Testis (tissue), 3 donors: ENCODE measurements around the gene CXCL13. TPM values are rescaled to one million over a fixed set of nuclear protein-coding genes. Genes with fewer than 3 reads are reported as not detected.

ENCODE experiments used
- DNase-seq: peaks from one replicate; pipeline ENCODE4 v3.0.0-alpha.2; 2019
- H3K27ac ChIP-seq, 2 donors: fragments of 200-600 bp; sonication (generic); one replicate each; pipeline ENCODE4 v1.5.1; 2019
- H3K27me3 ChIP-seq: fragments of 200-600 bp; sonication (generic); one replicate; pipeline ENCODE4 v1.5.1; 2019
- H3K36me3 ChIP-seq: fragments of 200-600 bp; sonication (generic); one replicate; pipeline ENCODE4 v1.5.1; 2017; ENCODE audit warnings: low read depth; ENCODE audit errors: missing control alignments
- H3K4me1 ChIP-seq: fragments of 200-600 bp; sonication (generic); one replicate; pipeline ENCODE4 v1.5.1; 2019
- H3K4me3 ChIP-seq, 2 donors: fragments of 200-600 bp; sonication (generic); one replicate each; pipeline ENCODE4 v1.5.1; 2017 to 2019
- H3K9me3 ChIP-seq: fragments of 200-600 bp; sonication (generic); one replicate; pipeline ENCODE4 v1.5.1; 2017
- POLR2A ChIP-seq: fragments of 450-650 bp; IDR thresholded peaks from one replicate; pipeline ENCODE4 v1.6.1; 2017; ENCODE audit warnings: antibody characterized with exemption, mild to moderate bottlenecking, moderate library complexity
- WGBS, 2 donors: methylation state at CpG; one replicate each; pipeline ENCODE4 v1.1.5; 2018; 5-methylcytosine and 5-hydroxymethylcytosine counted together
- intact Hi-C: fragments of 100-400 bp; cut with DNase I; formaldehyde crosslinking; loops from one replicate; pipeline ENCODE4 v1.15.1; 2023; ENCODE audit warnings: low total_unique reads
- polyA plus RNA-seq: library from polyadenylated mRNA; stranded (reverse); fragments of 350-450 nt; fragmentation: Illumina TruSeq; extraction: RNeasy Lipid Tissue Mini Kit (QIAGEN cat#74804); gene quantifications from one replicate; pipeline ENCODE4 v1.2.3, GENCODE V29; 2014; ENCODE audit warnings: low read depth, low replicate concordance; ENCODE audit not compliant: insufficient read depth
- total RNA-seq, 2 donors: library from RNA; depleted of rRNA; stranded (reverse); fragments of >200 nt; gene quantifications; one replicate each; pipeline ENCODE4 v1.2.3, GENCODE V29; 2016
- TF ChIP-seq, protein P1 (sequence below), 3 experiments: fragments of 450-650 bp in 2 of 3; fragments of 200-600 bp in 1 of 3; sonication (generic) in 1 of 3; IDR thresholded peaks; one replicate each; pipeline ENCODE4 v1.5.1; 2016 to 2019; ENCODE audit warnings: antibody characterized with exemption in 3 of 3, mild to moderate bottlenecking in 2 of 3, moderate library complexity in 1 of 3

Gene CXCL13
- total and polyA plus RNA-seq, 3 donors from 2014 or later = 0.56 to 2.0 (median 1.7) TPM

DNA sequence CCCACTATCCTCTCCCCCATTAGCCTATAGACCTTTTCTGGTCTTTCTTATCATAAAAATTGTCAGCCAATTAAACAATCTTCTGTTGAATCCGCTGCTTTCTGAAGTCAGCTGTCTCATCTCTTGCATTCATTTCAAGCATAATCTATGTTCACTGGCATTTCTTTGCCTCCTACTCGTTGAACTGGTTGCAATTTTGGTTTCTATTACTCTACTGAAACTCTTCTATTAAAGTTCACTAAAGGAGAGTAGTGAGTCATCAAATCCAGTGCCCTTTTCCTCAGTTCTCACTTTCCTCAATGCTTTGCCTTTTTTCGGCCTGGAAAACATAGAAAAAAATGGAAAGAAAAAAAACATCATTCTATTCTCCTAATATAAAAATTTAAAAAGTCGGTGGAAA, 23.9 kb upstream of the CXCL13 start:
- DNase-seq = no peak
- H3K36me3 ChIP-seq = no peaks in the 10 kb centered on the region
- no peaks in the 10 kb centered on the region for H3K9me3 ChIP-seq
- no peak for TF ChIP-seq POLR2A
- TF ChIP-seq, protein P1, sequence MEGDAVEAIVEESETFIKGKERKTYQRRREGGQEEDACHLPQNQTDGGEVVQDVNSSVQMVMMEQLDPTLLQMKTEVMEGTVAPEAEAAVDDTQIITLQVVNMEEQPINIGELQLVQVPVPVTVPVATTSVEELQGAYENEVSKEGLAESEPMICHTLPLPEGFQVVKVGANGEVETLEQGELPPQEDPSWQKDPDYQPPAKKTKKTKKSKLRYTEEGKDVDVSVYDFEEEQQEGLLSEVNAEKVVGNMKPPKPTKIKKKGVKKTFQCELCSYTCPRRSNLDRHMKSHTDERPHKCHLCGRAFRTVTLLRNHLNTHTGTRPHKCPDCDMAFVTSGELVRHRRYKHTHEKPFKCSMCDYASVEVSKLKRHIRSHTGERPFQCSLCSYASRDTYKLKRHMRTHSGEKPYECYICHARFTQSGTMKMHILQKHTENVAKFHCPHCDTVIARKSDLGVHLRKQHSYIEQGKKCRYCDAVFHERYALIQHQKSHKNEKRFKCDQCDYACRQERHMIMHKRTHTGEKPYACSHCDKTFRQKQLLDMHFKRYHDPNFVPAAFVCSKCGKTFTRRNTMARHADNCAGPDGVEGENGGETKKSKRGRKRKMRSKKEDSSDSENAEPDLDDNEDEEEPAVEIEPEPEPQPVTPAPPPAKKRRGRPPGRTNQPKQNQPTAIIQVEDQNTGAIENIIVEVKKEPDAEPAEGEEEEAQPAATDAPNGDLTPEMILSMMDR (IDR thresholded peaks at IDR 0.05) = no peak
- no peak overlapping the region for H3K4me3 ChIP-seq
- no peaks in the 10 kb centered on the region for H3K27me3 ChIP-seq
- WGBS, 2 donors = 52 to 61% methylated on average over 4 of the region's 4 CpGs
- intact Hi-C loops = no loop called here
- H3K27ac ChIP-seq = peak overlapping the region in 1 of 2 donors; percentile 24
- no peaks in the 10 kb centered on the region for H3K4me1 ChIP-seq

- 60 to 69% methylated on average over 2 of the region's 2 CpGs for WGBS, 2 donors
- Histone ChIP-seq H3K36me3 (no peaks in the 10 kb centered on the region), H3K9me3 (no peaks in the 10 kb centered on the region), H3K4me3 (no peak overlapping the region), H3K27me3 (no peaks in the 10 kb centered on the region), H3K27ac (peak overlapping the region in 1 of 2 donors; percentile 24), H3K4me1 (no peaks in the 10 kb centered on the region)
- no peak for DNase-seq
- intact Hi-C loops = no loop called here
- no peak for TF ChIP-seq POLR2A
- TF ChIP-seq, protein P1 (IDR thresholded peaks at IDR 0.05) = no peak
Measured at GRCh38 chr4:77582156-77582555, 23.5 kb upstream of the CXCL13 start.

DNA sequence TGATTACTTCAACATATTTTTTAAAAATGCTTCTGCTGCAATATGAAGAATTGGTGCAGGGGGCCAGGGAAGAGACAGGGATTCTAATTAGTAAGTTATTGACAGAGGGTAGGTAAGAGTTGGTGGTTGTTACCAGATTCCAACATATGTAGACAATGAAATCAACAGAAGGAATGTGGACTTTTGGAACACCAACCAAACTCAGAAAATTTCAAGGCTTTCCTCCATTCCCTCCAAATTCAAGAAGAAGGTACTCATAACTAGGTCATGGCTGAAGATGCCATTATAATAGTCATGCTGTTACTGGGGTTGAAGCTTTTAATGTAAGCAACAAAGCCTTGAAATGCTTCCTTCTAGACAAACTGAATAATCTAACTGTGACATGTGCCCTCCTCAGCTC, 22.9 kb upstream of the CXCL13 start:
- Histone ChIP-seq H3K27ac (no peak overlapping the region), H3K4me3 (no peak overlapping the region), H3K27me3 (no peaks in the 10 kb centered on the region), H3K36me3 (no peaks in the 10 kb centered on the region), H3K4me1 (no peaks in the 10 kb centered on the region), H3K9me3 (no peaks in the 10 kb centered on the region)
- intact Hi-C loops = no loop called here
- TF ChIP-seq, protein P1 (IDR thresholded peaks at IDR 0.05) = no peak
- no peak for DNase-seq

DNA sequence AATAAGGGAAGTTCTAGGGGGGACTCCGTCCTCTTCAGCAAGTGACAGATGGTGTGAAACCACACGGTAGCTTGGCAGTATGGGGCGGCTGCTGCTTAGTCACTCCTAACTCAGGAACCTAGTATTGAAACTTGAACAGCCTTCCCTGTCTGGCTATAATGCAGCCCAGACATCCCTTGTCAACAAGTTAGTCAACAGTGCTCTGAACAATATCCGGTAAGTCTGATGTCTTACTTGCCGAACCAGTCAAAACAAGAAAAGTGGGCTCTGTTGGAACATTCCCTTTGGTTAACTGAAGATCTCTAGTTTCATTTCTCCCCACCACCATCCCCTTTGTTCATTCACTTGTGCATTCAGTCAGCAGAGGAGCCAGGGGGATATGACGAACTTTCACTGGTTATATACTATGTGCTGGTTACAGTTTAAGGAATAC, 18.7 kb upstream of the CXCL13 start:
- TF ChIP-seq, protein P1 (IDR thresholded peaks at IDR 0.05) = no peak
- TF ChIP-seq POLR2A = no peak
- H3K36me3 ChIP-seq = no peaks in the 10 kb centered on the region
- no peaks in the 10 kb centered on the region for H3K27me3 ChIP-seq
- no peak for DNase-seq
- H3K4me3 ChIP-seq = no peak overlapping the region
- H3K4me1 ChIP-seq = no peaks in the 10 kb centered on the region
- no peaks in the 10 kb centered on the region for H3K9me3 ChIP-seq
- 75 to 85% methylated on average over 6 of the region's 6 CpGs for WGBS, 2 donors
- intact Hi-C loops = no loop called here
- H3K27ac ChIP-seq = no peak overlapping the region

- Histone ChIP-seq H3K27ac (no peak overlapping the region), H3K9me3 (no peaks in the 10 kb centered on the region), H3K4me1 (peaks cover 8% of the 10 kb centered on the region), H3K36me3 (no peaks in the 10 kb centered on the region), H3K4me3 (no peak overlapping the region), H3K27me3 (no peaks in the 10 kb centered on the region)
- WGBS, 2 donors = 76 to 88% methylated on average over 3 of the region's 3 CpGs
- no peak for TF ChIP-seq POLR2A
- TF ChIP-seq, protein P1 (IDR thresholded peaks at IDR 0.05) = no peak
- intact Hi-C loops = no loop called here
- no peak for DNase-seq
Measured at GRCh38 chr4:77590482-77590881, 15.1 kb upstream of the CXCL13 start.
